GM12875 (cell line): ENCODE measurements around the gene CARD11.
"Not testable (repeated sequence)": the region's sequence is repeated elsewhere in the genome, so short reads cannot be mapped to it uniquely, and the experiment has no call there.

Experiments used
- H3K4me3 ChIP-seq: one replicate; pipeline ENCODE4 v1.5.1; 2011; ENCODE audit warnings: low read depth, low read length, control low read depth
- CTCF ChIP-seq: IDR thresholded peaks from 2 replicates; pipeline ENCODE4 v1.5.1; 2011; ENCODE audit warnings: low read depth, mild to moderate bottlenecking, control low read depth, inconsistent platforms, low read length, moderate library complexity, borderline replicate concordance; ENCODE audit not compliant: insufficient read depth

Gene CARD11

GRCh38 chr7:2959828-2960599 lies 83.7 kb downstream of the CARD11 start:
- no peak for TF ChIP-seq CTCF
- no peak overlapping the region for H3K4me3 ChIP-seq

- no peak for TF ChIP-seq CTCF
- H3K4me3 ChIP-seq: no peak overlapping the region
Observed at GRCh38 chr7:2959103-2959680, 84.5 kb downstream of the CARD11 start.

- H3K4me3 ChIP-seq: no peak overlapping the region
- no peak for TF ChIP-seq CTCF
Observed at GRCh38 chr7:2958416-2959102, 85.1 kb downstream of the CARD11 start.

- not testable (repeated sequence) for H3K4me3 ChIP-seq
Observed at GRCh38 chr7:2957369-2957727, 86.3 kb downstream of the CARD11 start.

- no peak overlapping the region for H3K4me3 ChIP-seq
- no peak for TF ChIP-seq CTCF
Observed at GRCh38 chr7:2956526-2957368, 86.9 kb downstream of the CARD11 start.

- H3K4me3 ChIP-seq: no peak overlapping the region
- no peak for TF ChIP-seq CTCF
Observed at GRCh38 chr7:2956076-2956475, 87.6 kb downstream of the CARD11 start.

GRCh38 chr7:2955269-2955668 lies 88.4 kb downstream of the CARD11 start:
- H3K4me3 ChIP-seq: no peak overlapping the region
- no peak for TF ChIP-seq CTCF
